Bronchial epithelial cell (primary cell): Measurements from ENCODE around the gene TMEM97. TPM values are rescaled to one million over a fixed set of nuclear protein-coding genes. Genes with fewer than 3 reads are reported as not detected.

Experiments used
- DNase-seq: peaks from one replicate; pipeline ENCODE4 v3.0.0-alpha.2; 2010; ENCODE audit warnings: low read depth
- FAIRE-seq: peaks from 2 replicates; lab custom pipeline; 2011; peaks lifted over from hg19 to GRCh38; lab: Jason Lieb, UNC
- H3K27me3 ChIP-seq: 2 replicates; pipeline ENCODE4 v1.5.1; 2011; ENCODE audit warnings: low read length; ENCODE audit not compliant: control insufficient read depth, insufficient read depth
- H3K36me3 ChIP-seq: 2 replicates; pipeline ENCODE4 v1.5.1; 2011; ENCODE audit warnings: low read length; ENCODE audit not compliant: control insufficient read depth, insufficient read depth
- H3K4me3 ChIP-seq: 2 replicates; pipeline ENCODE4 v1.5.1; 2011; ENCODE audit warnings: mild to moderate bottlenecking, low read depth, low read length, control low read depth
- total RNA-seq: library from RNA; depleted of rRNA; stranded (reverse); fragments of >200 nt; gene quantifications from 2 replicates; pipeline ENCODE4 v1.2.1, GENCODE V29; 2014
- TF ChIP-seq, protein P1 (sequence below): IDR thresholded peaks from 2 replicates; pipeline ENCODE4 v1.5.1; 2011; ENCODE audit warnings: mild to moderate bottlenecking, moderate library complexity, low read length, control low read depth, inconsistent platforms; ENCODE audit not compliant: insufficient read depth, severe bottlenecking

Gene TMEM97
- total RNA-seq, 1 donor from 2014 or later = 8.2 TPM

- TF ChIP-seq, protein P1, sequence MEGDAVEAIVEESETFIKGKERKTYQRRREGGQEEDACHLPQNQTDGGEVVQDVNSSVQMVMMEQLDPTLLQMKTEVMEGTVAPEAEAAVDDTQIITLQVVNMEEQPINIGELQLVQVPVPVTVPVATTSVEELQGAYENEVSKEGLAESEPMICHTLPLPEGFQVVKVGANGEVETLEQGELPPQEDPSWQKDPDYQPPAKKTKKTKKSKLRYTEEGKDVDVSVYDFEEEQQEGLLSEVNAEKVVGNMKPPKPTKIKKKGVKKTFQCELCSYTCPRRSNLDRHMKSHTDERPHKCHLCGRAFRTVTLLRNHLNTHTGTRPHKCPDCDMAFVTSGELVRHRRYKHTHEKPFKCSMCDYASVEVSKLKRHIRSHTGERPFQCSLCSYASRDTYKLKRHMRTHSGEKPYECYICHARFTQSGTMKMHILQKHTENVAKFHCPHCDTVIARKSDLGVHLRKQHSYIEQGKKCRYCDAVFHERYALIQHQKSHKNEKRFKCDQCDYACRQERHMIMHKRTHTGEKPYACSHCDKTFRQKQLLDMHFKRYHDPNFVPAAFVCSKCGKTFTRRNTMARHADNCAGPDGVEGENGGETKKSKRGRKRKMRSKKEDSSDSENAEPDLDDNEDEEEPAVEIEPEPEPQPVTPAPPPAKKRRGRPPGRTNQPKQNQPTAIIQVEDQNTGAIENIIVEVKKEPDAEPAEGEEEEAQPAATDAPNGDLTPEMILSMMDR = no peak
- FAIRE-seq (no peak), DNase-seq (no peak)
- Histone ChIP-seq H3K36me3 (peaks cover 2% of the 10 kb centered on the region), H3K27me3 (peaks cover 17% of the 10 kb centered on the region), H3K4me3 (no peak overlapping the region)
Measured at GRCh38 chr17:28368306-28368831, 49.4 kb downstream of the TMEM97 start.

- FAIRE-seq = no peak
- Histone ChIP-seq H3K27me3 (peaks cover 17% of the 10 kb centered on the region), H3K4me3 (no peak overlapping the region), H3K36me3 (peaks cover 2% of the 10 kb centered on the region)
- no peak for DNase-seq
- TF ChIP-seq, protein P1 = no peak
Measured at GRCh38 chr17:28368915-28369683, 50.1 kb downstream of the TMEM97 start.

- TF ChIP-seq, protein P1 = no peak
- peaks cover under 1% of the 10 kb centered on the region for H3K36me3 ChIP-seq
- DNase-seq = no peak
Measured at GRCh38 chr17:28369684-28370034, 50.7 kb downstream of the TMEM97 start.

DNA sequence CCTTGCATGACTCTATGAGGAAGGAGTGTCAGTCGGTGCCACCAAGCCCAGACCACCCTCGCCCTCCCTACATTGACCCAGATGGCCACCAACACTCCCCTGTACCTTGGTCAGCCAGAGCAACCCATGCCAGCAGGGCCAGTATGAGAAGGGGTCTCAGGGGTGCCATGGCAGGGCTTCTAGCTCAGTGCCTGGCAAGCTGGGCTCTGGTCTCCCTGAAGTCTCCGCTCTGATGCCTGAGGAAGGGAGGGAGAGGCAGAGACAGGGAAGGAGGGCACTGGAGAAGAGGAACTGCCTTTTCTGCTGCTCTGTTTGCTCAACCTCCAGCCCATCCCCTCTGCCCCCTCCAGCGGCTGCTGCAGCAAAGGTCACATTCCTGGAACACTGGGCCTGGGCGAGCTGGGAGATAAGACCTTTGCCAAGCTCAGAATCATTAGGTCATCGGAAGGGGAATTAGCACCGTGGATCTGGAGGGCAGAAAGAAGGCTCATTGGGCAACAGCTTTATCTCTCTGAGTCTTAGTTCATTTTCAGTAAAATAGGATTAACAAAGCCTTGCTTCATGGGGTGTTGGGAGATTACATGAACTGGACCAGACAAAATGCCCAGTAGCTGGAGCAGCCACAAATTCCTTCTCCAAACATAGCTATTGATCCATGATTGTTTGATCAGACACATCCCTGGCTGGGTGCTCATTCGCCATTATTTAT, 51.2 kb downstream of the TMEM97 start, which contains the start of gene VTN:
Gene VTN (minus strand): TSS at position 273 of the 709 bp plus-strand sequence. CDS start 104 bp downstream, at position 169.
- no peak within 1 kb of the TSS for H3K4me3 ChIP-seq
- DNase-seq (no peak), FAIRE-seq (no peak)
- peaks cover 17% of the 10 kb centered on the region for H3K27me3 ChIP-seq
- no peaks in the 10 kb centered on the region for H3K36me3 ChIP-seq
- TF ChIP-seq, protein P1 = no peak

More at GRCh38 chr17:28369684-28370034, 50.7 kb downstream of the TMEM97 start:
- no peak overlapping the region for H3K4me3 ChIP-seq
- H3K27me3 ChIP-seq = peaks cover 17% of the 10 kb centered on the region
- FAIRE-seq = no peak

DNA sequence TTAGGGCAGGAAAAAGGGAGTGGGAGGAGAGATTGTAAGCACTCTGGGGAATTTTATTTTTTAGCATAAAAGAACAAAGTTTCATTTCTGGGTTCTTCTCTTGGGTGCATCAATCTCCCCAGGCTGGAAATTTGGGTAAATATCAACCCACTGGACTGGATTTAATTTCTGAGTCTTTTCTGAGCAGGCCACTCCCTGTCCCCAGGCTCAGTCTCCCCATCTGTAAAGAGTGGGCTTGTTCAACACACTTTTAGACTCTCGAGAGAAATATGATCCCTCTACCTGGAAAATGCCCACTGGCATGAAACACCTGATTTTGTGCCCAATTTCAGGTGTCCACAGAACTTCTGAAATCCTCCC, 51.7 kb downstream of the TMEM97 start:
- no peak overlapping the region for H3K4me3 ChIP-seq

More for the DNA sequence above, 51.7 kb downstream of the TMEM97 start:
- peaks cover 17% of the 10 kb centered on the region for H3K27me3 ChIP-seq
- DNase-seq (no peak), FAIRE-seq (no peak)
- TF ChIP-seq, protein P1 = no peak
- no peaks in the 10 kb centered on the region for H3K36me3 ChIP-seq
